HepG2 (cell line): ENCODE results near the gene METTL26. TPM values are rescaled to one million over a fixed set of nuclear protein-coding genes. Genes with fewer than 3 reads are reported as not detected.

Experiments
- ATAC-seq: fragments of 200-7000 bp; cut with Tn5 transposase; 3 replicates; pipeline ENCODE4 v1.9.1; 2020; ENCODE audit warnings: mild to moderate bottlenecking, moderate library complexity
- BruUV-seq: library from RNA; stranded (reverse); fragments of 400-500 nt; replicated peaks from 2 replicates; lab custom pipeline; 2021; lab: Mats Ljungman, UMichigan
- CTCF ChIA-PET: fragments of 300-600 bp; formaldehyde crosslinking; extraction: SDS; loops from one replicate; lab custom pipeline; 2021; ENCODE audit warnings: low total read pairs, inconsistent platforms, low intra/inter-chr PET ratio; lab: Yijun Ruan, JAX
- POLR2A ChIA-PET: fragments of 350-600 bp; sonication (Branson Sonifier 250); formaldehyde crosslinking; loops from one replicate; lab custom pipeline; 2020; ENCODE audit warnings: antibody characterized with exemption, inconsistent platforms; lab: Yijun Ruan, JAX
- DNase-seq: peaks from one replicate; pipeline ENCODE4 v3.0.0-alpha.2; 2015; ENCODE audit warnings: low spot score
- FAIRE-seq: peaks from 3 replicates; lab custom pipeline; 2011; peaks lifted over from hg19 to GRCh38; lab: Jason Lieb, UNC
- H2AFZ ChIP-seq: one replicate; pipeline ENCODE4 v1.6.1; 2011; ENCODE audit warnings: low read length, inconsistent platforms
- H3K27ac ChIP-seq: fragments of 300-600 bp; 3 replicates; pipeline ENCODE4 v1.8.0; 2011; ENCODE audit warnings: mixed run types, mild to moderate bottlenecking, mixed read lengths, low read length, inconsistent platforms; ENCODE audit not compliant: insufficient read depth; ENCODE audit errors: extremely low read length
- H3K27me3 ChIP-seq, 2 experiments: fragments of 200-600 bp in 1 of 2; 2 replicates in 1 of 2; 3 replicates in 1 of 2; pipeline versions ENCODE4 v1.6.0 to v1.8.0; 2011; ENCODE audit warnings: low read length in 2 of 2, mild to moderate bottlenecking in 2 of 2, moderate library complexity in 2 of 2, inconsistent platforms in 1 of 2; ENCODE audit not compliant: insufficient read depth in 2 of 2, control insufficient read depth in 1 of 2
- H3K36me3 ChIP-seq, 2 experiments: fragments of 200-600 bp in 1 of 2; replicated peaks in 1 of 2; 2 replicates in 1 of 2; 3 replicates in 1 of 2; pipeline versions ENCODE4 v1.5.1 to v1.8.0; 2011; ENCODE audit warnings: low read length in 2 of 2, inconsistent platforms in 1 of 2; ENCODE audit not compliant: insufficient read depth in 2 of 2, control insufficient read depth in 1 of 2
- H3K4me1 ChIP-seq: 2 replicates; pipeline ENCODE4 v1.5.1; 2012; ENCODE audit warnings: low read length, inconsistent platforms; ENCODE audit not compliant: insufficient read depth
- H3K4me2 ChIP-seq: 2 replicates; pipeline ENCODE4 v1.6.0; 2011; ENCODE audit warnings: low read depth, low read length, inconsistent platforms
- H3K4me3 ChIP-seq, 3 experiments: fragments of 200-600 bp in 1 of 3; sonication (generic), shearing (Covaris generic) in 1 of 3; replicated peaks in 1 of 3; 2 replicates each; pipeline ENCODE4 v1.5.1; 2011 to 2016; ENCODE audit warnings: low read length in 3 of 3, inconsistent platforms in 2 of 3, low read depth in 2 of 3, mild to moderate bottlenecking in 2 of 3, control low read depth in 1 of 3, mixed read lengths in 1 of 3; ENCODE audit not compliant: insufficient read depth in 1 of 3
- H3K79me2 ChIP-seq: one replicate; pipeline ENCODE4 v1.6.1; 2011; ENCODE audit warnings: low read length, inconsistent platforms; ENCODE audit not compliant: insufficient read depth
- H3K9ac ChIP-seq: 2 replicates; pipeline ENCODE4 v1.6.0; 2011; ENCODE audit warnings: mild to moderate bottlenecking, low read depth, low read length, inconsistent platforms; ENCODE audit not compliant: insufficient read depth
- H3K9me3 ChIP-seq: 2 replicates; pipeline ENCODE4 v1.5.1; 2012; ENCODE audit warnings: mild to moderate bottlenecking, low read length
- H4K20me1 ChIP-seq: 2 replicates; pipeline ENCODE4 v1.6.0; 2011; ENCODE audit warnings: inconsistent platforms, mild to moderate bottlenecking, low read length, moderate library complexity; ENCODE audit not compliant: insufficient read depth
- AKAP8 ChIP-seq: sonication (generic); formaldehyde crosslinking; IDR thresholded peaks from 2 replicates; pipeline ENCODE4 v1.5.1; 2020; ENCODE audit warnings: mild to moderate bottlenecking, missing genetic modification reagents
- CREB3 ChIP-seq: sonication (generic); formaldehyde crosslinking; IDR thresholded peaks from 2 replicates; pipeline ENCODE4 v1.5.0; 2020; ENCODE audit warnings: missing genetic modification reagents
- GABPA ChIP-seq, 2 experiments: IDR thresholded peaks; 2 replicates each; pipeline ENCODE4 v1.6.1; 2011 to 2016; ENCODE audit warnings: low read depth in 2 of 2, low read length in 1 of 2, missing biosample characterization in 1 of 2, missing genetic modification characterization in 1 of 2
- GZF1 ChIP-seq: sonication (generic); formaldehyde crosslinking; IDR thresholded peaks from 2 replicates; pipeline ENCODE4 v1.5.1; 2020; ENCODE audit warnings: mild to moderate bottlenecking, missing genetic modification reagents
- JDP2 ChIP-seq: sonication (generic); formaldehyde crosslinking; IDR thresholded peaks from 2 replicates; pipeline ENCODE4 v1.8.1; 2022; ENCODE audit warnings: missing genetic modification reagents, borderline replicate concordance
- JUND ChIP-seq: sonication (generic); formaldehyde crosslinking; IDR thresholded peaks from 2 replicates; pipeline ENCODE4 v1.8.0; 2022; ENCODE audit warnings: mild to moderate bottlenecking, missing genetic modification reagents
- KMT2A ChIP-seq: sonication (generic); formaldehyde crosslinking; IDR thresholded peaks from 2 replicates; pipeline ENCODE4 v1.4.0; 2020; ENCODE audit warnings: missing genetic modification reagents
- NFYC ChIP-seq: IDR thresholded peaks from 2 replicates; pipeline ENCODE4 v1.6.1; 2016; ENCODE audit warnings: missing genetic modification reagents, missing compliant biosample characterization
- RNF219 ChIP-seq: sonication (generic); formaldehyde crosslinking; IDR thresholded peaks from 2 replicates; pipeline ENCODE4 v1.5.0; 2020; ENCODE audit warnings: mild to moderate bottlenecking, missing genetic modification reagents
- SIX4 ChIP-seq: sonication (generic); formaldehyde crosslinking; IDR thresholded peaks from 2 replicates; pipeline ENCODE4 v1.4.0; 2020; ENCODE audit warnings: missing genetic modification reagents
- TRAFD1 ChIP-seq: sonication (generic); formaldehyde crosslinking; IDR thresholded peaks from 2 replicates; pipeline ENCODE4 v1.5.1; 2020; ENCODE audit warnings: missing genetic modification reagents, mild to moderate bottlenecking, borderline replicate concordance
- ZNF138 ChIP-seq: sonication (generic); formaldehyde crosslinking; IDR thresholded peaks from 2 replicates; pipeline ENCODE4 v1.5.0; 2020; ENCODE audit warnings: mild to moderate bottlenecking, low read depth, missing genetic modification reagents
- ZNF232 ChIP-seq: sonication (generic); formaldehyde crosslinking; IDR thresholded peaks from 2 replicates; pipeline ENCODE4 v1.4.0; 2020; ENCODE audit warnings: missing genetic modification reagents, borderline replicate concordance
- ZNF430 ChIP-seq: sonication (generic); formaldehyde crosslinking; IDR thresholded peaks from 2 replicates; pipeline ENCODE4 v1.9.0; 2021; ENCODE audit warnings: mild to moderate bottlenecking, missing genetic modification reagents
- ZNF501 ChIP-seq: sonication (generic); formaldehyde crosslinking; IDR thresholded peaks from 2 replicates; pipeline ENCODE4 v1.5.1; 2020; ENCODE audit warnings: mild to moderate bottlenecking, moderate library complexity, missing genetic modification reagents
- ZNF629 ChIP-seq: sonication (generic); formaldehyde crosslinking; conservative IDR thresholded peaks from 2 replicates; pipeline ENCODE4 v1.5.0; 2020; ENCODE audit warnings: missing genetic modification reagents
- ZNF792 ChIP-seq: IDR thresholded peaks from 2 replicates; pipeline ENCODE4 v1.6.1; 2016
- WGBS: methylation state at CpG from one replicate; pipeline ENCODE4 v1.1.6; 2017; ENCODE audit warnings: low lambda C conversion rate; 5-methylcytosine and 5-hydroxymethylcytosine counted together
- in situ Hi-C: cut with HindIII; loops from 2 replicates; pipeline ENCODE4 v1.10.0; 2017; ENCODE audit warnings: low pct_unique_long_range_greater_than_20kb; ENCODE audit not compliant: extremely low pct_ligation_motif_present
- intact Hi-C: fragments of 100-400 bp; cut with micrococcal nuclease; formaldehyde crosslinking; loops from one replicate; pipeline ENCODE4 v1.10.0; 2022; ENCODE audit not compliant: unreplicated experiment
- polyA plus RNA-seq, 8 experiments: library from polyadenylated mRNA; depleted of rRNA in 3 of 8; stranded (reverse) in 7 of 8; unstranded in 1 of 8; fragments of >200 nt; fragmentation: Illumina TruSeq in 4 of 8; extraction: Trizol in 4 of 8; gene quantifications; 2 replicates each; pipeline versions ENCODE4 v1.2.1 to v1.2.3, GENCODE V29; 2011 to 2016; ENCODE audit warnings: low read depth in 4 of 8, missing spikeins in 1 of 8, mixed read lengths in 1 of 8; ENCODE audit not compliant: insufficient read depth in 1 of 8
- total RNA-seq, 5 experiments: library from RNA; depleted of rRNA; stranded (reverse); fragments of >200 nt; fragmentation: Illumina TruSeq; extraction: Trizol; gene quantifications; 2 replicates each; pipeline ENCODE4 v1.2.3, GENCODE V29; 2016; ENCODE audit warnings: low read depth in 1 of 5

METTL26 gene
- total and polyA plus RNA-seq, 2 of the 13 experiments (the other 11 are each of a cell fraction or from before 2014, with no cell fraction given), result 65.5 to 70.1 TPM

- in situ Hi-C loops, result no loop called here
- intact Hi-C loops, result no loop called here
- FAIRE-seq (no peak), DNase-seq (no peak), ATAC-seq (no peak)
- peaks cover 43% of the 10 kb centered on the region for H3K79me2 ChIP-seq
- peaks cover 10% of the 10 kb centered on the region; the same call in 1 of the 2 replicates for H4K20me1 ChIP-seq
- WGBS, result 95% methylated on average over 13 of the region's 18 CpGs
- no TSS peak for BruUV-seq
- H3K9ac ChIP-seq, result no peak overlapping the region
- H3K27me3 ChIP-seq, result no peaks in the 10 kb centered on the region; a peak in 1 of 5 replicates
- H3K9me3 ChIP-seq, result no peaks in the 10 kb centered on the region
- CTCF ChIA-PET, result no interaction called here
- H3K4me2 ChIP-seq, result no peak overlapping the region
- H3K36me3 ChIP-seq, result peaks cover 6 to 11% of the 10 kb centered on the region in 2 experiments; a peak in 4 of 5 replicates
- no peak overlapping the region for H3K27ac ChIP-seq
- no peak overlapping the region for H2AFZ ChIP-seq
- POLR2A ChIA-PET, result no interaction called here
- peaks cover 34% of the 10 kb centered on the region for H3K4me1 ChIP-seq
- TF ChIP-seq RNF219 (CRISPR knock-in tag) (no peak), ZNF629 (CRISPR knock-in tag) (no peak), JDP2 (CRISPR knock-in tag) (no peak), ZNF792 (CRISPR knock-in tag) (no peak), JUND (CRISPR knock-in tag) (no peak), KMT2A (no peak), ZNF501 (CRISPR knock-in tag) (no peak), AKAP8 (CRISPR knock-in tag) (no peak), TRAFD1 (CRISPR knock-in tag) (no peak), ZNF138 (CRISPR knock-in tag) (no peak), NFYC (CRISPR knock-in tag) (no peak), GZF1 (CRISPR knock-in tag) (no peak), ZNF430 (CRISPR knock-in tag) (no peak), ZNF232 (CRISPR knock-in tag) (no peak), SIX4 (CRISPR knock-in tag) (no peak), GABPA (IDR thresholded peaks at IDR 0.05; ENCODE audit: low read depth, low read length) (no peak), GABPA (CRISPR knock-in tag; IDR thresholded peaks at IDR 0.05; ENCODE audit: low read depth) (no peak), CREB3 (CRISPR knock-in tag) (no peak)
- H3K4me3 ChIP-seq, result no peak overlapping the region
Measured at GRCh38 chr16:595094-595528, 41.0 kb downstream of the METTL26 start.
